Heart right ventricle (tissue), 16 donors: ENCODE measurements around the gene NREP. TPM values are rescaled to one million over a fixed set of nuclear protein-coding genes. Genes with fewer than 3 reads are reported as not detected.

ENCODE experiments used
- ATAC-seq, 8 donors: fragments of 200-7000 bp; cut with Tn5 transposase; one replicate each; pipeline ENCODE4 v1.9.1; 2020; ENCODE audit warnings: mild to moderate bottlenecking in 8 of 8, moderate library complexity in 8 of 8, moderate number of reproducible peaks in 1 of 8
- DNase-seq, 2 donors: peaks; one replicate each; pipeline ENCODE4 v3.0.0-alpha.2; 2020
- H3K27ac ChIP-seq, 10 donors: fragments of 200-600 bp; sonication (generic) in 2 of 10; one replicate each; pipeline versions ENCODE4 v1.5.0 to v1.8.0; 2020 to 2022; ENCODE audit warnings: mild to moderate bottlenecking in 3 of 10
- H3K27me3 ChIP-seq, 7 donors: fragments of 200-600 bp; one replicate each; pipeline ENCODE4 v1.8.0; 2021 to 2022; ENCODE audit warnings: mild to moderate bottlenecking in 2 of 7
- H3K36me3 ChIP-seq, 9 donors: fragments of 200-600 bp; sonication (generic) in 1 of 9; one replicate each; pipeline versions ENCODE4 v1.5.0 to v1.8.0; 2020 to 2022; ENCODE audit warnings: mild to moderate bottlenecking in 2 of 9
- H3K4me1 ChIP-seq, 9 donors: fragments of 200-600 bp; sonication (generic) in 1 of 9; one replicate each; pipeline versions ENCODE4 v1.5.0 to v1.8.0; 2020 to 2022; ENCODE audit warnings: mild to moderate bottlenecking in 4 of 9
- H3K4me3 ChIP-seq, 10 donors: fragments of 200-600 bp; sonication (generic) in 2 of 10; one replicate each; pipeline versions ENCODE4 v1.5.0 to v1.8.0; 2020 to 2022; ENCODE audit warnings: mild to moderate bottlenecking in 7 of 10, moderate library complexity in 2 of 10
- H3K9me3 ChIP-seq, 11 donors: fragments of 200-600 bp in 10 of 11; sonication (generic) in 2 of 11; one replicate each; pipeline versions ENCODE4 v1.5.0 to v1.8.0; 2013 to 2022; ENCODE audit warnings: mild to moderate bottlenecking in 2 of 11, control low read depth in 1 of 11, moderate library complexity in 1 of 11
- CTCF ChIP-seq, 9 donors: fragments of 200-600 bp; sonication (generic) in 2 of 9; IDR thresholded peaks; one replicate each; pipeline versions ENCODE4 v1.5.0 to v1.8.0; 2021 to 2022; ENCODE audit warnings: antibody characterized with exemption in 9 of 9, mild to moderate bottlenecking in 5 of 9, moderate library complexity in 1 of 9
- WGBS, 2 donors: extraction: QIAGEN DNeasy Blood & Tissue Kit; methylation state at CpG; one replicate each; pipeline ENCODE4 v1.1.7; 2013; ENCODE audit warnings: inconsistent platforms in 1 of 2; 5-methylcytosine and 5-hydroxymethylcytosine counted together
- intact Hi-C, 10 donors: fragments of 100-400 bp; cut with DNase I; formaldehyde crosslinking; loops; one replicate each; pipeline versions ENCODE4 v1.11.1 to v1.14.2; 2022
- polyA plus RNA-seq, 2 donors: library from polyadenylated mRNA; stranded (reverse); fragments of 200-250 nt; gene quantifications; one replicate each; pipeline ENCODE4 v1.2.3, GENCODE V29; 2013
- total RNA-seq, 10 donors: library from RNA; stranded (reverse); fragmentation: NEBNext Ultra II Directional in 3 of 10; extraction: Animal tissue kit (Norgen Biotek cat#: 25700) in 3 of 10; gene quantifications; one replicate each; pipeline versions ENCODE4 v1.2.1 to v1.2.4, GENCODE V29; 2021 to 2023
- donor health status: Arrhythmogenic right ventricular cardiomyopathy.
- donor health status: ischemic (EF 13 %, LVEDD 7.1; RV severe dilation, severe dysfunction).
- donor health status: healthy with polysubstance abuse.
- donor health status: DM: no; HTN: yes; CAD: no.
- donor health status: DM: no; HTN: no; CAD: no.
- donor health status: ischemic (EF 25% LVEDD 6.9; RV normal size, moderate dysfunction).
- donor health status: ischemic (EF 25% LVEDD 5.7; RV mildly dilated, moderate dysfunction).
- donor health status: healthy.
- donor health status: DM: yes; HTN: yes; CAD: no.
- donor health status: Ischemic cardiomyopathy.
- donor health status: ischemic (EF 35%, LVEDD 5.7; RV mildly dilated, moderate dysfunction).
- donor health status: nonischemic (EF 11% LVEDD 7.7; RV severe dilation, severe dysfunction).
- donor health status: DM: yes; HTN: yes; CAD: no.
- donor health status: PGD.
- donor health status: ischemic (EF 29% LVEDD 5.4; RV normal size, mild dysfunction).
- donor health status: nonischemic (EF 23%, LVEDD 6.1; RV moderate dilation, normal function).

Gene NREP
- total and polyA plus RNA-seq, 12 donors: 10.4 to 72.3 (median 38.9) TPM

DNA sequence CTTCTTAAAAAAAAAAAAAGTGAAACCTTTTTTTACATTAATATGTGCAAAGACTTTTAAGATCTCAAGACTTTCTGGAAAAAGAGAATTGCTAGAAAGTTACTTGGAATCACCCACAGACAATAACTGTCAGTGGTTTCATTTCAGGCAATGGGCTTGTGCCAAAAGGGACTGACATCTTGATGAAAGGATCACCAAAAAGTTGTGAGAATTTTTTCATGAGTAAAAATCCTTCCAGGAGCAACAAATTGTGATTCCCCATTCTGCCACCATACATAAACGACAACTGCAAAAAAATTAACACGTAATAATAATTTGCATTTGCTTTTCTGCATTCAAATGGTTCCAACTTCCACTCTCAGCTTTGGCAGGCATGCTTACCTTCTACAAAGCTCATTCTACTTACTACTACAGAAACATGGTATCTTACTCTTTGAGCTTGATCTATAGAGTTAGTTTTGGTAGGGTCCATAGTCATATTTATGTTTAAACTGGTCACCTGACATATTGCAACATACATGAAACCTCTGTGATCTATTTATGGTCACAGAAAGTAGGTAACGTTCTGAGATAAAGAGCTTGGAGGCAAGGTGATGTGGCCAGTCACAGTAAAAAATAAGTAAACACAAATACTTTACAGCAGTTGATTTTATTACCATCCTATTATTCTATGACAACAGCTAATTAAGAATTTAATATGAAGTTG lies 3.0 kb downstream of the NREP start:
- ATAC-seq (no peak), DNase-seq (no peak)
- TF ChIP-seq CTCF (IDR thresholded peaks at IDR 0.05): no peak
- Histone ChIP-seq H3K36me3 (peaks cover 0 to 21% (median 0%) of the 10 kb centered on the region in 9 donors), H3K27me3 (no peaks in the 10 kb centered on the region), H3K4me3 (peak overlapping the region in 2 of 10 donors; percentile 71 to 75), H3K27ac (peak overlapping the region in 3 of 10 donors; percentile 85 to 94 (median 91)), H3K4me1 (peaks cover 0 to 69% (median 40%) of the 10 kb centered on the region in 9 donors), H3K9me3 (no peaks in the 10 kb centered on the region)
- WGBS, 2 donors: 43 to 64% methylated on average over 3 of the region's 3 CpGs
- intact Hi-C loops: loop anchor here in 3 of 10 donors (10.0 kb wide), 4 partner anchors 169 to 391 kb away; no protein-coding TSS in a partner anchor

DNA sequence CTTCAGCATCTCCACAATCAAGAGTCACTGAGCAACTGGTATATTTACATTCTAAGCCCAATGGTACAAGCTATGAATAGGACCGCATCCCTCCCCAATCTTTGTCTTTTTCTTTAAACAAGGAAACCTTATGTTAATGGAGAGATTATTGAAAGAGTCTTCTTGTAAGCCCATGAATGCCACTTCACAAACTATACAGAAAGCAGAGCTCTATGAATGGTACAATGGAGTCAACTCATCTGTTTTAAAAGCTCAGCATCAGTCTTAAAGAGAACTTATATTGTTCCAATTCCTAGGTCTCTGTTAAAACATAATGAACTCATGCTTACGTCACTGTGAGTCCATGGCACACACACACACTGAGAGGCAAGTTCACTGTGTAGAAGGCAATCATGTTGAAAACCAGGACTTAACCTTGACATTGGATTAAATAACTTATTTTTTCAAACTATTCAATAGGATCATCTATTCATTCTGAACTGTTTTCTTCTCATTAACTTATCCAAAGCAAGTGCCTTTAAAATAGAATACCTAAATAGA lies 4.5 kb downstream of the NREP start:
- no peak overlapping the region for H3K27ac ChIP-seq
- intact Hi-C loops: loop anchor here in 3 of 10 donors (10.0 kb wide), 4 partner anchors 168 to 392 kb away; no protein-coding TSS in a partner anchor
- ATAC-seq (no peak), DNase-seq (no peak)
- no peaks in the 10 kb centered on the region for H3K27me3 ChIP-seq
- no peak for TF ChIP-seq CTCF (IDR thresholded peaks at IDR 0.05)
- peaks cover 0 to 21% (median 0%) of the 10 kb centered on the region in 9 donors for H3K36me3 ChIP-seq
- WGBS, 2 donors: 77 to 90% methylated on average over 2 of the region's 2 CpGs
- peaks cover 0 to 74% (median 47%) of the 10 kb centered on the region in 9 donors for H3K4me1 ChIP-seq
- H3K9me3 ChIP-seq: no peaks in the 10 kb centered on the region
- no peak overlapping the region for H3K4me3 ChIP-seq

DNA sequence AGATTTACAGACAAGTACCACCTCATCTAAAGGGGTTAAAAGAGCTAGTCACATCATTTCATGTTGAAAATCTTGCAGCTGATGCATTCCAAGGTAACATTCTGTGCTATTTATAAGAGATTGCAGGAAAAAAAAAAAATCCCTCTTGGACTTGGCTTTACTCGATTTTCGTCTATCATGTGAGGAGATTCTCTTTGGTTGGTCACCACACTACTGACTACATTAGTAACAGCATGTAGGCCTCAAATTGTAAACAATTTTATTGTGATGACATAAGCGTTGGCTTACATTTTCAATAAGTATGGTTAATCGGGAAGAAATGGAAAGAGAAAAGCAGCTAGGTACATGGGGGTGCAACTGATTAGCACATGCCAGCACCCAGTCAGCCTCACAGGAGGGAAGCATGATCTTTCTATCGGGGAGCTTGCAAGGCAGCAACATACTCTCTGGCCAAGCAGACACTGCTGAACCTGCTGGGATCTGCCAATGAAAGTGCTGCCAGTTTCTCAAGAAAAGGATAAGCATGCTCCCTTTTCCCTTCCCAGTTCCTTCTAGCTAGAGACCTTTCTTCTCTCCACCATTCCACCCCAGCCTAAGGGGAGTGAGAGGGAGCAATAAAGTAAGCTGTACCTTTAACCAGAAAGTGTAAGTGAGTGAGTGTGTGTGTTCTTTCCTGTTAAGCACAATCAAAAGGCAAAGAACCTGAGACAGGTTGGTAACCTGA lies 7.5 kb downstream of the NREP start:
- Histone ChIP-seq H3K4me1 (peaks cover 0 to 88% (median 36%) of the 10 kb centered on the region in 9 donors), H3K36me3 (peaks cover 0 to 21% (median 0%) of the 10 kb centered on the region in 9 donors), H3K9me3 (no peaks in the 10 kb centered on the region), H3K4me3 (no peak overlapping the region), H3K27me3 (no peaks in the 10 kb centered on the region), H3K27ac (peak overlapping the region in 2 of 10 donors; percentile 50 to 59)
- ATAC-seq: no peak
- no peak for TF ChIP-seq CTCF (IDR thresholded peaks at IDR 0.05)
- intact Hi-C loops: loop anchor here in 3 of 10 donors (10.0 kb wide), 4 partner anchors 165 to 395 kb away; no protein-coding TSS in a partner anchor
- 42 to 55% methylated on average over 5 of the region's 5 CpGs for WGBS, 2 donors
- no peak for DNase-seq

GRCh38 chr5:111748304-111748763 lies 8.7 kb downstream of the NREP start:
- Histone ChIP-seq H3K27me3 (no peaks in the 10 kb centered on the region), H3K9me3 (no peaks in the 10 kb centered on the region), H3K4me3 (no peak overlapping the region), H3K27ac (peak overlapping the region in 7 of 10 donors; percentile 11 to 69 (median 50)), H3K4me1 (peaks cover 0 to 88% (median 39%) of the 10 kb centered on the region in 9 donors), H3K36me3 (peaks cover 0 to 21% (median 0%) of the 10 kb centered on the region in 9 donors)
- no peak for TF ChIP-seq CTCF (IDR thresholded peaks at IDR 0.05)
- ATAC-seq (peak in 7 of 8 donors; percentile 54 to 94 (median 86)), DNase-seq (no peak)
- intact Hi-C loops: no loop called here
- 38 to 44% methylated on average over 3 of the region's 3 CpGs for WGBS, 2 donors
